ENCODE measurements around the gene STK26.
"Not testable (repeated sequence)": the region's sequence is repeated elsewhere in the genome, so short reads cannot be mapped to it uniquely, and the experiment has no call there.

The STK26 gene

GRCh38 chrX:132037479-132037993, 14.4 kb downstream of the STK26 start:
- DNase-seq (ENCODE audit: low spot score), result no peak

GRCh38 chrX:132040066-132040465, 17.0 kb downstream of the STK26 start:
- DNase-seq (ENCODE audit: low spot score), result no peak

- no peak for DNase-seq (ENCODE audit: low spot score)
Observed at GRCh38 chrX:132041015-132041414, 17.9 kb downstream of the STK26 start.

GRCh38 chrX:132043977-132044376, 20.9 kb downstream of the STK26 start:
- DNase-seq (ENCODE audit: low spot score), result no peak

- DNase-seq (ENCODE audit: low spot score), result no peak
Observed at GRCh38 chrX:132044953-132045352, 21.9 kb downstream of the STK26 start.

- DNase-seq (ENCODE audit: low spot score), result no peak
Observed at GRCh38 chrX:132045456-132045855, 22.4 kb downstream of the STK26 start.

GRCh38 chrX:132046533-132046932, 23.4 kb downstream of the STK26 start:
- no peak for DNase-seq (ENCODE audit: low spot score)

GRCh38 chrX:132051778-132052177, 28.7 kb downstream of the STK26 start:
- not testable (repeated sequence) for DNase-seq (ENCODE audit: low spot score)

- DNase-seq (ENCODE audit: low spot score), result no peak
Observed at GRCh38 chrX:132058050-132058449, 34.9 kb downstream of the STK26 start.

- DNase-seq (ENCODE audit: low spot score), result no peak
Observed at GRCh38 chrX:132058975-132059374, 35.9 kb downstream of the STK26 start.

GRCh38 chrX:132059973-132060540, 37.0 kb downstream of the STK26 start:
- no peak for DNase-seq (ENCODE audit: low spot score)

GRCh38 chrX:132063334-132063733, 40.2 kb downstream of the STK26 start:
- DNase-seq (ENCODE audit: low spot score), result no peak

- DNase-seq (ENCODE audit: low spot score), result no peak
Observed at GRCh38 chrX:132063862-132064261, 40.8 kb downstream of the STK26 start.

GRCh38 chrX:132068405-132068804, 45.3 kb downstream of the STK26 start:
- DNase-seq (ENCODE audit: low spot score), result no peak

- peak; percentile 13 for DNase-seq (ENCODE audit: low spot score)
Observed at GRCh38 chrX:132071254-132071653, 48.2 kb downstream of the STK26 start.

GRCh38 chrX:132077414-132077813, 54.3 kb downstream of the STK26 start:
- no peak for DNase-seq (ENCODE audit: low spot score)

- no peak for DNase-seq (ENCODE audit: low spot score)
Observed at GRCh38 chrX:132077912-132078311, 54.8 kb downstream of the STK26 start.

GRCh38 chrX:132085786-132086185, 62.7 kb downstream of the STK26 start:
- DNase-seq (ENCODE audit: low spot score), result no peak

- no peak for DNase-seq (ENCODE audit: low spot score)
Observed at GRCh38 chrX:132086672-132087071, 63.6 kb downstream of the STK26 start.

- DNase-seq (ENCODE audit: low spot score), result no peak
Observed at GRCh38 chrX:132088864-132089263, 65.8 kb downstream of the STK26 start.

GRCh38 chrX:132090403-132091159, 67.5 kb downstream of the STK26 start:
- no peak for DNase-seq (ENCODE audit: low spot score)

GRCh38 chrX:132092439-132093065, 69.5 kb downstream of the STK26 start:
- DNase-seq (ENCODE audit: low spot score), result peak; percentile 60

GRCh38 chrX:132093239-132093860, 70.2 kb downstream of the STK26 start:
- no peak for DNase-seq (ENCODE audit: low spot score)
